Neural progenitor cell (in vitro differentiated cells): Measurements from ENCODE around the gene ELP6.

Source experiments
- EZH2 ChIP-seq: fragments of 200-600 bp; sonication (generic); IDR thresholded peaks from 2 replicates; pipeline ENCODE4 v1.6.1; 2017; ENCODE audit warnings: antibody characterized with exemption, mild to moderate bottlenecking, moderate library complexity
- EZH2phosphoT487 ChIP-seq: fragments of 200-600 bp; sonication (generic); IDR thresholded peaks from 2 replicates; pipeline ENCODE4 v1.6.1; 2017; ENCODE audit warnings: antibody characterized with exemption
- TF ChIP-seq, protein P1 (sequence below): fragments of 200-600 bp; sonication (generic); IDR thresholded peaks from 2 replicates; pipeline ENCODE4 v1.5.1; 2017; ENCODE audit warnings: antibody characterized with exemption, mild to moderate bottlenecking

DNA sequence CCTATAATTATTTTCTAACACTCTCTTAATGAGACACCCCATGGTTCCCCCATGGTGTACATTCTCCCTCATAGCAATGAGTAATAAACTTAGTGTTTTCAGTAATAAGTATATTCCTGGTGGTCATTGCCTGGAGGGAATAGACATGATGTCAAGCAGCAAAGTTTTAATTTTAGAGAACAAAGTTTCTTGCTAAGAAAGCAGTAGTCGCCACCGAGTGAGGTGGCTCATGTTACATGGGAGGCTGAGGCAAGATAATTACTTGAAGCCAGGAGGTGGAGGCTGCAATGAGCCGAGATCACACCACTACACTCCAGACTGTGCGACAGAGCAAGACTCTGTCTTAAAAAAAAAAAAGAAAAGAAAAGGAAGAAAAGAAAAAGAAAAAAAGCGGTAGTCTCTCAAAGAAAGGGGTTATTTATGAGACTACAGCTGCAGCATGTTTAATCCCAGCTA lies 2.4 kb upstream of the ELP6 start:
- TF ChIP-seq, protein P1, sequence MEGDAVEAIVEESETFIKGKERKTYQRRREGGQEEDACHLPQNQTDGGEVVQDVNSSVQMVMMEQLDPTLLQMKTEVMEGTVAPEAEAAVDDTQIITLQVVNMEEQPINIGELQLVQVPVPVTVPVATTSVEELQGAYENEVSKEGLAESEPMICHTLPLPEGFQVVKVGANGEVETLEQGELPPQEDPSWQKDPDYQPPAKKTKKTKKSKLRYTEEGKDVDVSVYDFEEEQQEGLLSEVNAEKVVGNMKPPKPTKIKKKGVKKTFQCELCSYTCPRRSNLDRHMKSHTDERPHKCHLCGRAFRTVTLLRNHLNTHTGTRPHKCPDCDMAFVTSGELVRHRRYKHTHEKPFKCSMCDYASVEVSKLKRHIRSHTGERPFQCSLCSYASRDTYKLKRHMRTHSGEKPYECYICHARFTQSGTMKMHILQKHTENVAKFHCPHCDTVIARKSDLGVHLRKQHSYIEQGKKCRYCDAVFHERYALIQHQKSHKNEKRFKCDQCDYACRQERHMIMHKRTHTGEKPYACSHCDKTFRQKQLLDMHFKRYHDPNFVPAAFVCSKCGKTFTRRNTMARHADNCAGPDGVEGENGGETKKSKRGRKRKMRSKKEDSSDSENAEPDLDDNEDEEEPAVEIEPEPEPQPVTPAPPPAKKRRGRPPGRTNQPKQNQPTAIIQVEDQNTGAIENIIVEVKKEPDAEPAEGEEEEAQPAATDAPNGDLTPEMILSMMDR, result no peak
- TF ChIP-seq EZH2 (no peak), EZH2phosphoT487 (no peak)
